Upper lobe of left lung (tissue), 6 donors: ENCODE data around the gene COL6A3. TPM values are rescaled to one million over a fixed set of nuclear protein-coding genes. Genes with fewer than 3 reads are reported as not detected.

Source experiments
- ATAC-seq, 2 donors: fragments of 200-7000 bp; cut with Tn5 transposase; one replicate each; pipeline ENCODE4 v1.9.1; 2022; ENCODE audit warnings: mild to moderate bottlenecking in 2 of 2, moderate library complexity in 2 of 2; ENCODE audit not compliant: low FRiP score in 2 of 2
- DNase-seq, 2 donors: peaks; one replicate each; pipeline ENCODE4 v3.0.0-alpha.2; 2019 to 2020
- H3K27ac ChIP-seq, 4 donors: fragments of 200-600 bp; sonication (generic); one replicate each; pipeline ENCODE4 v1.5.1; 2016 to 2019
- H3K27me3 ChIP-seq, 4 donors: fragments of 200-600 bp; sonication (generic); one replicate each; pipeline ENCODE4 v1.5.1; 2017 to 2019
- H3K36me3 ChIP-seq, 4 donors: fragments of 200-600 bp; sonication (generic); one replicate each; pipeline ENCODE4 v1.5.1; 2016 to 2019
- H3K4me1 ChIP-seq, 4 donors: fragments of 200-600 bp; sonication (generic); one replicate each; pipeline ENCODE4 v1.5.1; 2018 to 2019
- H3K4me3 ChIP-seq, 4 donors: fragments of 200-600 bp; sonication (generic); one replicate each; pipeline ENCODE4 v1.5.1; 2017 to 2019; ENCODE audit warnings: mild to moderate bottlenecking in 2 of 4, moderate library complexity in 1 of 4
- H3K9me3 ChIP-seq, 4 donors: fragments of 200-600 bp; sonication (generic); one replicate each; pipeline ENCODE4 v1.5.1; 2018 to 2019
- CTCF ChIP-seq, 6 experiments: fragments of 450-650 bp in 4 of 6; fragments of 200-600 bp in 2 of 6; sonication (generic) in 2 of 6; IDR thresholded peaks; one replicate each; pipeline ENCODE4 v1.5.1; 2016 to 2019; ENCODE audit warnings: antibody characterized with exemption in 6 of 6
- EP300 ChIP-seq, 4 donors: sonication (generic); formaldehyde crosslinking; IDR thresholded peaks; one replicate each; pipeline ENCODE4 v1.5.1; 2017; ENCODE audit warnings: antibody characterized with exemption in 4 of 4, control low read depth in 2 of 4
- POLR2A ChIP-seq, 4 donors: fragments of 450-650 bp; IDR thresholded peaks; one replicate each; pipeline ENCODE4 v1.5.1; 2016 to 2017; ENCODE audit warnings: antibody characterized with exemption in 4 of 4, mild to moderate bottlenecking in 2 of 4
- POLR2AphosphoS5 ChIP-seq, 2 donors: sonication (generic); formaldehyde crosslinking; IDR thresholded peaks; one replicate each; pipeline ENCODE4 v1.5.1; 2017; ENCODE audit warnings: antibody characterized with exemption in 2 of 2
- WGBS, 2 donors: methylation state at CpG; one replicate each; pipeline ENCODE4 v1.1.5; 2017 to 2018; 5-methylcytosine and 5-hydroxymethylcytosine counted together
- total RNA-seq, 6 donors: library from RNA; depleted of rRNA in 4 of 6; stranded (reverse); fragments of >200 nt in 4 of 6; gene quantifications; one replicate each; pipeline versions ENCODE4 v1.1.0 to v1.2.1, GENCODE V29; 2016 to 2021
- donor health status: DM: no; HTN: no; CAD: no; lungs with moderate emphysema.
- donor health status: DM: no; HTN: yes; CAD: no; lungs with severe emphysema.

Gene COL6A3
- total RNA-seq, 6 donors from 2014 or later: 34.4 to 199 (median 71.9) TPM

GRCh38 chr2:237437566-237437965, 23.6 kb upstream of the COL6A3 start:
- DNase-seq (no peak), ATAC-seq (no peak)
- H3K27ac ChIP-seq: no peak overlapping the region
- no peak overlapping the region for H3K4me3 ChIP-seq
- TF ChIP-seq CTCF (IDR thresholded peaks at IDR 0.05): no peak
- TF ChIP-seq EP300 (IDR thresholded peaks at IDR 0.05): no peak
- no peak for TF ChIP-seq POLR2A (IDR thresholded peaks at IDR 0.05)
- no peak for TF ChIP-seq POLR2AphosphoS5 (IDR thresholded peaks at IDR 0.05)
- no peaks in the 10 kb centered on the region for H3K27me3 ChIP-seq
- H3K36me3 ChIP-seq: no peaks in the 10 kb centered on the region
- 72 to 80% methylated on average over 5 of the region's 5 CpGs for WGBS, 2 donors
- no peaks in the 10 kb centered on the region for H3K9me3 ChIP-seq
- H3K4me1 ChIP-seq: peaks cover 0 to 21% (median 2%) of the 10 kb centered on the region in 4 donors

GRCh38 chr2:237435844-237436587, 22.1 kb upstream of the COL6A3 start:
- no peaks in the 10 kb centered on the region for H3K9me3 ChIP-seq
- H3K27me3 ChIP-seq: no peaks in the 10 kb centered on the region
- ATAC-seq (peak in 1 of 2 donors; percentile 82), DNase-seq (no peak)
- peaks cover 0 to 23% (median 2%) of the 10 kb centered on the region in 4 donors for H3K4me1 ChIP-seq
- no peak overlapping the region for H3K4me3 ChIP-seq
- H3K27ac ChIP-seq: no peak overlapping the region
- WGBS, 2 donors: 77 to 83% methylated on average over 10 of the region's 10 CpGs
- TF ChIP-seq EP300 (IDR thresholded peaks at IDR 0.05) (no peak), POLR2A (IDR thresholded peaks at IDR 0.05) (no peak), POLR2AphosphoS5 (IDR thresholded peaks at IDR 0.05) (no peak), CTCF (IDR thresholded peaks at IDR 0.05) (no peak)
- H3K36me3 ChIP-seq: no peaks in the 10 kb centered on the region

GRCh38 chr2:237434866-237435311, 20.9 kb upstream of the COL6A3 start:
- DNase-seq (no peak), ATAC-seq (peak in 1 of 2 donors; percentile 22)
- TF ChIP-seq CTCF (IDR thresholded peaks at IDR 0.05): no peak
- TF ChIP-seq EP300 (IDR thresholded peaks at IDR 0.05): no peak
- no peak for TF ChIP-seq POLR2A (IDR thresholded peaks at IDR 0.05)
- no peak for TF ChIP-seq POLR2AphosphoS5 (IDR thresholded peaks at IDR 0.05)

GRCh38 chr2:237433920-237434676, 20.1 kb upstream of the COL6A3 start:
- DNase-seq: no peak
- H3K4me3 ChIP-seq: no peak overlapping the region
- WGBS, 2 donors: 63% methylated on average over 8 to 13 of the region's 13 CpGs
- H3K36me3 ChIP-seq: no peaks in the 10 kb centered on the region
- no peak overlapping the region for H3K27ac ChIP-seq
- no peaks in the 10 kb centered on the region for H3K9me3 ChIP-seq
- H3K4me1 ChIP-seq: peaks cover 0 to 23% (median 2%) of the 10 kb centered on the region in 4 donors
- H3K27me3 ChIP-seq: no peaks in the 10 kb centered on the region
- TF ChIP-seq POLR2AphosphoS5 (IDR thresholded peaks at IDR 0.05) (no peak), POLR2A (IDR thresholded peaks at IDR 0.05) (no peak), EP300 (IDR thresholded peaks at IDR 0.05) (no peak), CTCF (IDR thresholded peaks at IDR 0.05) (no peak)
- no peak for ATAC-seq

More at GRCh38 chr2:237434866-237435311, 20.9 kb upstream of the COL6A3 start:
- peaks cover 0 to 23% (median 2%) of the 10 kb centered on the region in 4 donors for H3K4me1 ChIP-seq
- 42 to 50% methylated on average over 13 to 14 of the region's 14 CpGs for WGBS, 2 donors
- H3K27ac ChIP-seq: no peak overlapping the region
- H3K27me3 ChIP-seq: no peaks in the 10 kb centered on the region
- no peak overlapping the region for H3K4me3 ChIP-seq
- H3K9me3 ChIP-seq: no peaks in the 10 kb centered on the region
- H3K36me3 ChIP-seq: no peaks in the 10 kb centered on the region
